GM12875 (cell line): ENCODE data around the gene VAV1.

ENCODE experiments used
- H3K4me3 ChIP-seq: one replicate; pipeline ENCODE4 v1.5.1; 2011; ENCODE audit warnings: low read depth, low read length, control low read depth
- TF ChIP-seq, protein P1 (sequence below): IDR thresholded peaks from 2 replicates; pipeline ENCODE4 v1.5.1; 2011; ENCODE audit warnings: low read depth, mild to moderate bottlenecking, control low read depth, inconsistent platforms, low read length, moderate library complexity, borderline replicate concordance; ENCODE audit not compliant: insufficient read depth

The VAV1 gene, protein sequence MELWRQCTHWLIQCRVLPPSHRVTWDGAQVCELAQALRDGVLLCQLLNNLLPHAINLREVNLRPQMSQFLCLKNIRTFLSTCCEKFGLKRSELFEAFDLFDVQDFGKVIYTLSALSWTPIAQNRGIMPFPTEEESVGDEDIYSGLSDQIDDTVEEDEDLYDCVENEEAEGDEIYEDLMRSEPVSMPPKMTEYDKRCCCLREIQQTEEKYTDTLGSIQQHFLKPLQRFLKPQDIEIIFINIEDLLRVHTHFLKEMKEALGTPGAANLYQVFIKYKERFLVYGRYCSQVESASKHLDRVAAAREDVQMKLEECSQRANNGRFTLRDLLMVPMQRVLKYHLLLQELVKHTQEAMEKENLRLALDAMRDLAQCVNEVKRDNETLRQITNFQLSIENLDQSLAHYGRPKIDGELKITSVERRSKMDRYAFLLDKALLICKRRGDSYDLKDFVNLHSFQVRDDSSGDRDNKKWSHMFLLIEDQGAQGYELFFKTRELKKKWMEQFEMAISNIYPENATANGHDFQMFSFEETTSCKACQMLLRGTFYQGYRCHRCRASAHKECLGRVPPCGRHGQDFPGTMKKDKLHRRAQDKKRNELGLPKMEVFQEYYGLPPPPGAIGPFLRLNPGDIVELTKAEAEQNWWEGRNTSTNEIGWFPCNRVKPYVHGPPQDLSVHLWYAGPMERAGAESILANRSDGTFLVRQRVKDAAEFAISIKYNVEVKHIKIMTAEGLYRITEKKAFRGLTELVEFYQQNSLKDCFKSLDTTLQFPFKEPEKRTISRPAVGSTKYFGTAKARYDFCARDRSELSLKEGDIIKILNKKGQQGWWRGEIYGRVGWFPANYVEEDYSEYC

DNA sequence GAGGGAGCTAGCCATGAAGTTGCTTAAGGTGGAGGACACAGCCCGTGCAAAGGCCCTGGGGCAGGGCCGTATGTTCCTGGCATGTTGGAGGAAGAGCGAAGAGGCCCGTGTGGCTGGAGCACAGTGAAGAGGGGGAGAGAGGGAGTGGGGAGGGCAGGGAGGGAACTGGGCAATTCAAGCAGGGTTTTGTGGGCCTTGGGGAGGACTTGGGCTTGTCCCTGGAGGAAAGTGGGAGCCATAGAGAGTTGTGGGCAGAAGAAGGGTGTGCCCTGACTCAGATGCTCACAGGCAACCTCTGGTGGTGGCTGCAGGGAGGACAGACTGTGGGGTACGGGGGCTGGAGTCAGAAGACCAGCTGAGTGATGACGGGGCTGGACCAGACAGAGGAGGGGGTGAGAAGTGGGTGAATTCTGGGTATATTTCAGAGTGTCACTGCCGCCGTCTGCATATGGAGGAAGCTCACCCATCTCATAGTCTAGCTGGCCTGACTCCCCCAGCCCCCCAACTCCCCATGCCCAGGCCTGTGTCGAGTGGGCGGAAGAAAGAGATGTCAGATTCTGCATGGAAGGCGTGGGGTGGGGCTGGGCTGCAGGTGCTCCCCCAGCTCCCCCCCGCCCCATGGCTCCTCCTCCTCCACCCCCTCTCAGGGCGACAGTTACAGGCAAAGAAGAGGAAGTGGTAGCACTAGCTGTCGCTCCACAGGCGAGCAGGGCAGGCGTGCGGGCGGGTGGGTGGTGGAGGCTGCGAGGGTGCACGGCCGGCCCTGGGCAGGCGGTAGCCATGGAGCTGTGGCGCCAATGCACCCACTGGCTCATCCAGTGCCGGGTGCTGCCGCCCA, at the start of gene VAV1:
TSS of gene VAV1 (plus strand) at position 681 of the 838 bp plus-strand sequence. CDS start at position 781, 100 bp downstream.
- TF ChIP-seq, protein P1, sequence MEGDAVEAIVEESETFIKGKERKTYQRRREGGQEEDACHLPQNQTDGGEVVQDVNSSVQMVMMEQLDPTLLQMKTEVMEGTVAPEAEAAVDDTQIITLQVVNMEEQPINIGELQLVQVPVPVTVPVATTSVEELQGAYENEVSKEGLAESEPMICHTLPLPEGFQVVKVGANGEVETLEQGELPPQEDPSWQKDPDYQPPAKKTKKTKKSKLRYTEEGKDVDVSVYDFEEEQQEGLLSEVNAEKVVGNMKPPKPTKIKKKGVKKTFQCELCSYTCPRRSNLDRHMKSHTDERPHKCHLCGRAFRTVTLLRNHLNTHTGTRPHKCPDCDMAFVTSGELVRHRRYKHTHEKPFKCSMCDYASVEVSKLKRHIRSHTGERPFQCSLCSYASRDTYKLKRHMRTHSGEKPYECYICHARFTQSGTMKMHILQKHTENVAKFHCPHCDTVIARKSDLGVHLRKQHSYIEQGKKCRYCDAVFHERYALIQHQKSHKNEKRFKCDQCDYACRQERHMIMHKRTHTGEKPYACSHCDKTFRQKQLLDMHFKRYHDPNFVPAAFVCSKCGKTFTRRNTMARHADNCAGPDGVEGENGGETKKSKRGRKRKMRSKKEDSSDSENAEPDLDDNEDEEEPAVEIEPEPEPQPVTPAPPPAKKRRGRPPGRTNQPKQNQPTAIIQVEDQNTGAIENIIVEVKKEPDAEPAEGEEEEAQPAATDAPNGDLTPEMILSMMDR: peak; percentile 70
- peak within 1 kb of the TSS; percentile 98 for H3K4me3 ChIP-seq

DNA sequence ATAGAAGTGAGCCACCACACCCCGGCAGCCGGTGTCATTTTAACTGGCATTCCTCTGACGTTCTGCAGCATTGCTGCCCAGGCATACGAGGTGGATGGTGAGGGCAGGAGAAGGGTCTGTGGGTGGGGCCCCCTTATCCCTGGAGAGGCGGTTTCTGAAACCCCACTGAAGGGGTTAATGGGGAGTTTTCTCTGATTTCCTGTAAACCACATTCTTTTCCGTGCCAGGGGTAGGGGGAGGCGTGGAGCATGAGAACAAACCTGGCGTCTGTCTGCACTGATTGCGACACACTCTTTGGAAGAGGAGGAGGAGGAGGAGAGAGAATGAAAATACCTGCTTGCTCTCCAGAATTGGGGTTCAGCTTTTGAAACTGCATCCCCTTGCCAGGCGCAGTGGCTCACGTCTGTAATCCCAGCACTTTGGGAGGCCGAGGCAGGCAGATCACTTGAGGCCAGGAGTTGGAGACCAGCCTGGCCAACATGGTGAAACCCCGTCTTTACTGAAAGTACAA, 49.3 kb upstream of the VAV1 start:
- H3K4me3 ChIP-seq: no peak overlapping the region
- TF ChIP-seq, protein P1: no peak

DNA sequence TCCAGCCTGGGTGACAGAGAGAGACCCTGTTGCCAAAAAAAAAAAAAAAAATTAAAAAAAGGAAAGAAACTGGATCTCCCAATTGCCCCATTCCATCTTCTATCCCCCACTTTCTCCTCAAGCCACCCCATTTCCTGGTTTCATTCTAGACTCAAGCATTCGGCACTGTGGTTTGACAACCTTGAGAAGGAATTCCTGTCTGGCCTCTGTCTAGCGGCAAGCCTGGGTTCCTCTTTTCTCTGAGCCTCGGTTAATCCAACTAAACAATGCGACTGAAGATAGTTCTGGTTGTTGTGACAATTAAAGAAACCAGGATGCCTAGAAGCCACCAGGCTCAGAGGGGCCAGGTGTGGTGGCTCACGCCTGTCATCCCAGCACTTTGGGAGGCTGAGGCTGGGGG, 48.8 kb upstream of the VAV1 start:
- TF ChIP-seq, protein P1: no peak
- no peak overlapping the region for H3K4me3 ChIP-seq

DNA sequence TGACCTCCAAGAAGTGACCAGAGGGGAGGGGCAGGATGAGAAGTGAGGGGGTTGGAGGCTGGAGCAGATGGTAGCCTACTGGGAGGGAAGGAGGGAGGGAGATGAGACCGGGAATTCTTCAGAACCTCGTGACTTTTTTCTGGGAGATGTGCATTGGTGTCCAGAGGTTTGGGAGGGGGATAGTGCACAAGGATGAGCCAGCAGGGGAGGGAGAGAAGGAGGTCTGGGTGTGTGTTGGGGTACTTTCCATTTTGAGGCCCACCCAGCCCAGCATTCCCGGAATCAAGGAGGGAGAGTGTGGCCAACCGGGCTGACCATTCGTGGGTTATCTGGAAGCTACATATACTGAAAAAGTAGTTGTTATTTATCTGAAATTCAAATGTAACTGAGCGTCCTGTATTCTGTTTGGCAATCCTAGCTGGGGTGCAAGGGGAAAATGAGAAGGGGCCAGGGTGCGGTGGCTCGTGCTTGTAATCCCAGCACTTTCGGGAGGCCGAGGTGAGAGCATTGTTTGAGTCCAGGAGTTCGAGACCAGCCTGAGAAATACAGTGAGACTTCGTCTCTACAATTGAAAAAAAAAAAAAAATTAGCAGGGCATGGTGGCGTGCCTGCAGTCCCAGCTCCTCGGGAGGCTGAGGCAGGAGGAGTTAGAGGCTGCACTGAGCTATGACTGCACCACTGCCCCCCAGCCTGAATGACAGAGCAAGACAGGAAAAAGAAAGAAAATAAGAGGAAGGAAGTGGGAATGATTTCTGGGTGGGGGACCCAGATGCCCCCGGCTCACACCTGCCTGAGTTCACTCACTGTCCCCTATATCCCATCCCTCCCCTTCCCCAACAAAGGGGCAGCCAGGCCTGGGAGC, 47.6 kb upstream of the VAV1 start:
- TF ChIP-seq, protein P1: no peak

DNA sequence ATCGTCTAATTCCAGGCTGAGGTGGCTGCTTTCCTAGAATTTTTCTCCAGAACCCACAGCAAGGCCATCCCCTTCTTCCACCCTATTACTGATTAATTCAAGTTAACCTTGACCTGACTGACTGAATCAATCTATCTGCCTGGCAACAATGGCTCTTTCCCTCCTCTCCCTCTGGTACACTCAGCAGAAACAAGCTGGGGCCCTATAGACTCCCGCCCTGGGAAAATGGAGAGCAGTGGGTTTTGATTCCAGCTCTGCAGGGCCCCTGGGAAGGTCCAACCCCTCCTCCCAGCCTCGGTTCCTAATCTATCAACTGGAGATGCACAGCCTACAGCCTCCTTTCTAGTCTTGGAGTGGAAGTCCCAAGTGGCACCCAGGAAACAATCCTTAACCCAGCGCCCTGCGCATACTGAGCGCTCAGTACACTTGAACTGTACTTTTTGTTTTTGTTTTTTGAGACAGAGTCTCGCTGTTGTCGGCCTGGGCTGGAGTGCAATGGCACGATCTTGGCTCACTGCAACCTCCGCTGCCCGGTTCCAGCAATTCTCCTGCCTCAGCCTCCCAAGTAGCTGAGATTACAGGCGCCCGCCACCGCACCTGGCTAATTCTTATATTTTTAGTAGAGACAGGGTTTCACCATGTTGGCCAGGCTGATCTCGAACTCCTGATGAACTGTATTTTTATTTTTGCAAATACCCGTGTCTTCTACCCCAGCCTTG, 46.8 kb upstream of the VAV1 start:
- no peak overlapping the region for H3K4me3 ChIP-seq
- TF ChIP-seq, protein P1: no peak

More for the DNA sequence above, 47.6 kb upstream of the VAV1 start:
- H3K4me3 ChIP-seq: no peak overlapping the region
